Astrocyte of the spinal cord (primary cell): ENCODE measurements around the gene ARMH1.

Source experiments
- DNase-seq: peaks from one replicate; pipeline ENCODE4 v3.0.0; 2011; ENCODE audit warnings: low read depth, low spot score
- H3K4me3 ChIP-seq: 2 replicates; pipeline ENCODE4 v1.5.1; 2011; ENCODE audit warnings: low read depth, mild to moderate bottlenecking, low read length, moderate library complexity
- CTCF ChIP-seq: IDR thresholded peaks from 2 replicates; pipeline ENCODE4 v1.5.1; 2012; ENCODE audit warnings: low read depth, mild to moderate bottlenecking, low read length, inconsistent platforms
- in situ Hi-C: cut with HindIII; loops from 2 replicates; pipeline ENCODE4 v1.10.0; 2017; ENCODE audit warnings: low sequenced_read_pairs

The ARMH1 gene

DNA sequence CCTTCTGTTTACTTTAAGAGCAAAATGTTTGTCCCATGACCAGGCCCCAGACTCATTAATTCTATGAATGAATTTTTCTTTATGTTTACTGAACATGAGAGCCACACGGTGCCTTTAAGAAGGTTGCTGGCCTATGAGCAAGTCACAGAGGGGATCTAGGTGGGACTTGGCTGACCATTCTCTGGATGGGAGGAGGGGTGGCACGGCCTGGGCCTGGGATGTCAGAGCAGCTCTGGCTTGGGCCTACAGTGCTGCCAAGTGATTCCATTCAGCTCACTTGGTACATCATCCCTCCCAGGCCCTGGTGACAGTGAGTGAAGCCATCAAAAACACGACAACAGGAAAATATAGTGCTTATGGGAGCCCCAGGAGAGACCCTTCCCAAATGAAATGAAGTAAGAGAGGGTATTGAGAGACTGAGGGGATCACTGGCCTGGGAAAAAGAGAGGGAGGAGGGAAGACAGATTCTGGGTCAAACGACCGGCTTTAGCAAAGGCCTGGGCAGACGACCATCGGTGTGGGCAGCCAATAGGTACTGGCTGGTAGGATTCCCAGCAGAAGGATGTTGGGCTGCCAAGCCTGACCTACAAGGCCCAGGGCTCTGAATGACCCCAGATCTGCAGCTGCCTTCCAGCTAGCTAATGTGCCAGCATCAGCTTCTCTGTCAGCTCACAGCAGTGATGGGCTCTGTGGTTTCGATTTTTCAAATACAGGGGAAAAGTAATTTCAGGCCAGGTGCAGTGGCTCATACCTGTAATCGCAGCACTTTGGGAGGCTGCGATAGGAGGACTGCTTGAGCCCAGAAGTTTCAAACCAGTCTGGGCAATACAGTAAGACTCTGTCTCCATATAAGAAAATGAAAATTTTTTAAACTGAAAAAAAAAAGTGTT, 3.5 kb upstream of the ARMH1 start:
- in situ Hi-C loops, result no loop called here
- no peak for TF ChIP-seq CTCF

DNA sequence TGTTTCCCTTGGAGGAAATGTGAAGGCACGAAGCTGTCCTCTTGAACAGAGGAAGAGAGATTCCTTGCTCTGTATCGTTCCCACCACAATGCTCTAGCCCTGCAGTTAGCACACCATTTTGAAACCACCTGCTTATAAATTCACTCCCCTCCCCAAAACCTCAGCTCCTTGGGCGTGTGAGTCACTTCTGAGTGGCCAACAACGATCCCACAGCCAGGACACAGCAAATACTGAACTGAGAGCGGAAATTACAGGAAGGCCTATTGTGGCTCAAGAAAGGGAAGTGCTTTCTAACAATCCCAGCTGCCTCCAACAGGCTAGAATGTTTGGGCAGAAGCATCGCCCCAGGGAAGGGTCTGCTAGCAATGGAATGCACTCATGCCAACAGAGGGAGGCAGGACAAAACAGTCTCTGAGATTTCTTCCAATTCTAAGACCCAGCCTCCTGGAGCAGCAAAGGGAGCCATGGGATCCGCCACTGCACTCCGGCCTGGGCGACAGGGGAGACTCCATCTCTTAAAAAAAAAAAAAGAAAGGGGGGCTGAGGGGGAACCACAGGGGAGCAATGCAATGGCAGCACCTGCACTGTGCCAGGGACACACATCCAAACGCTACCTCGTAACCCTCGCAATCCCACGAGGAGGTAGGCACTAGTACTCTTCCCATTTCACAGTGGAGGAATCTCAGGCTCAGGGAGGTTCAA, 2.1 kb upstream of the ARMH1 start:
- DNase-seq, result peak; percentile 88
- no peak for TF ChIP-seq CTCF
- in situ Hi-C loops, result no loop called here
- no peak overlapping the region for H3K4me3 ChIP-seq

More for the DNA sequence above, 3.5 kb upstream of the ARMH1 start:
- no peak overlapping the region for H3K4me3 ChIP-seq
- no peak for DNase-seq

DNA sequence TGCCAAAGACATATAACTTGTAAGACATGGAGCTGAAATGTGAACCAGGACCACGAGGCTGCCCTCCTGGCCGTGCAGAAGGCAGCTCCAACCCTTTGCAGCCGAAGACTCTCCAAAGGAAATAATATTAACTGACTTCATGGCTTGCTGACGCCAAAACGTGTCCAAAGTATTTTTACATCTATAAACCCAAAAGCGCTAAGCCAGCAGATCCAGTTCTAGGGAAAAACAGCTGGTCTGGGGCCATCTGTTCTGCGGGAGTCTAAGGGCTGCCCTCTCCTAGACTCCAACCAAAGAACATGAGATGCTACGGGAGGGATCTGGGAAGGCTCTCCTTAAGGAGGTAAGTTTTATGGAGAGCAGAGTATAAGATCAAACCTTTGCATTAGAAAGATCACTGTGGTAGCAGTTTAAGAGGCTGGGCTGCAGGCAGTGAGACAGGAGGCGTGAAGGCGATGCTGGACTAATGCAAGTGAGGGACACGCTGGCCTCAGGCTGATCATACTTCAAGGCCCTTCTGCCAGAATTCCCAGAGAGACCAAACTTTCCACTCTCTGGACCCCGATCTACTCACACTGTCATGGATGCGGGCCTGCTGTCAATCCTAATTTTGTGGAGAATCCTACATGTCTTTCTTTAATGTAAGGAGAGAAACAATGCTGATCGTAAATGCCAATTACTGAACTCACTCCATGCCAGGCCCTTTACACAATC, 1.4 kb upstream of the ARMH1 start:
- in situ Hi-C loops, result no loop called here
- H3K4me3 ChIP-seq, result peak overlapping the region; percentile 78
- TF ChIP-seq CTCF, result no peak
- DNase-seq, result no peak

GRCh38 chr1:44673675-44674112, 820 bp upstream of the ARMH1 start:
- no peak for DNase-seq
- no peak for TF ChIP-seq CTCF
- in situ Hi-C loops, result no loop called here

DNA sequence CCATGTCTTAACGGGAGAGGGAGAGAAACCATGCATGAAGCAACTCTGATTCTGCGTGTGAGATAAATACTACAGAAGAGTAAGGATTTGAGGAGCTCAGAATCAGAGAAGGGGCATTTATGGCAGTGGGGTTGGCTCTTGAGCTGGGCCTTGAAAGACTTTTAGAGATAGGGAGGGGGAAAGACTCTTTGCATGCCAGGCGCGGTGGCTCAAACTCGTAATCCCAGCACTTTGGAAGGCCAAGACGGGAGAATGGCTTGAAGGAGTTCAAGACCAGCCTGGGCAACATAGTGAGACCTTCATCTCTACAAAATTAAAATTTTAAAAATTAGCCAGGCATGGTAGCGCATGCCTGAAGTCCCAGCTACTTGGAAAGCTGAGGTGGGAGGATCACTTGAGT, 672 bp downstream of the ARMH1 start:
- in situ Hi-C loops, result no loop called here

More at GRCh38 chr1:44673675-44674112, 820 bp upstream of the ARMH1 start:
- peak overlapping the region; percentile 78 for H3K4me3 ChIP-seq

More for the DNA sequence above, 672 bp downstream of the ARMH1 start:
- peak overlapping the region; percentile 78 for H3K4me3 ChIP-seq
- DNase-seq, result no peak
- no peak for TF ChIP-seq CTCF
